A172 (cell line): ENCODE measurements around the gene LRRC47. TPM values are rescaled to one million over a fixed set of nuclear protein-coding genes. Genes with fewer than 3 reads are reported as not detected.

ENCODE experiments used
- DNase-seq: peaks from one replicate; pipeline ENCODE4 v3.0.0-alpha.2; 2015; ENCODE audit warnings: low spot score
- total RNA-seq: library from RNA; depleted of rRNA; stranded (reverse); fragments of >200 nt; shearing (Covaris generic); gene quantifications from 2 replicates; pipeline ENCODE4 v1.2.3, GENCODE V29; 2014

LRRC47 gene
- total RNA-seq, 1 experiment from 2014 or later, result 29.8 TPM

GRCh38 chr1:3787349-3787715, 9.0 kb downstream of the LRRC47 start:
- no peak for DNase-seq

- DNase-seq, result no peak
Observed at GRCh38 chr1:3786468-3787348, 9.6 kb downstream of the LRRC47 start.

- no peak for DNase-seq
Observed at GRCh38 chr1:3785456-3786157, 10.7 kb downstream of the LRRC47 start.

GRCh38 chr1:3785045-3785444, 11.3 kb downstream of the LRRC47 start:
- no peak for DNase-seq

GRCh38 chr1:3783651-3784474, 12.4 kb downstream of the LRRC47 start:
- no peak for DNase-seq

GRCh38 chr1:3780901-3781300, 15.4 kb downstream of the LRRC47 start:
- no peak for DNase-seq

GRCh38 chr1:3779912-3780416, 16.3 kb downstream of the LRRC47 start:
- no peak for DNase-seq

GRCh38 chr1:3779265-3779911, 16.9 kb downstream of the LRRC47 start:
- no peak for DNase-seq

- no peak for DNase-seq
Observed at GRCh38 chr1:3778590-3779264, 17.6 kb downstream of the LRRC47 start.

GRCh38 chr1:3777647-3778589, 18.4 kb downstream of the LRRC47 start:
- DNase-seq, result no peak

- no peak for DNase-seq
Observed at GRCh38 chr1:3777078-3777547, 19.2 kb downstream of the LRRC47 start.

- no peak for DNase-seq
Observed at GRCh38 chr1:3776231-3776961, 19.9 kb downstream of the LRRC47 start.

GRCh38 chr1:3775490-3776230, 20.6 kb downstream of the LRRC47 start:
- peak; percentile 49 for DNase-seq

GRCh38 chr1:3774946-3775489, 21.3 kb downstream of the LRRC47 start:
- peak; percentile 4 for DNase-seq

- no peak for DNase-seq
Observed at GRCh38 chr1:3774276-3774945, 21.9 kb downstream of the LRRC47 start.

GRCh38 chr1:3773572-3774275, 22.6 kb downstream of the LRRC47 start:
- DNase-seq, result no peak
